ENCODE data around the gene ARPP21. TPM values are rescaled to one million over a fixed set of nuclear protein-coding genes. Genes with fewer than 3 reads are reported as not detected.

Gene ARPP21
- total and polyA plus RNA-seq, 8 donors = 0.26 to 0.31 TPM; not detected in 6

GRCh38 chr3:35663471-35663870, 24.1 kb downstream of the ARPP21 start:
- no peak overlapping the region for H3K4me3 ChIP-seq
- TF ChIP-seq CTCF (IDR thresholded peaks at IDR 0.05) = no peak
- 61 to 72% methylated on average over 10 of the region's 10 CpGs for WGBS, 2 donors
- DNase-seq (no peak), FAIRE-seq (no peak), ATAC-seq (no peak)
- intact Hi-C loops (cut with DNase I) = no loop called here
- H3K27ac ChIP-seq = no peak overlapping the region
- H3K4me1 ChIP-seq = no peaks in the 10 kb centered on the region
- no peaks in the 10 kb centered on the region for H3K9me3 ChIP-seq
- no peaks in the 10 kb centered on the region for H3K27me3 ChIP-seq
- H3K36me3 ChIP-seq = no peaks in the 10 kb centered on the region

GRCh38 chr3:35664460-35664919, 25.2 kb downstream of the ARPP21 start:
- DNase-seq (peak; percentile 6 to 65 (median 45)), FAIRE-seq (no peak), ATAC-seq (peak in 3 of 4 donors; percentile 45 to 56 (median 55))
- Histone ChIP-seq H3K36me3 (no peaks in the 10 kb centered on the region), H3K27ac (no peak overlapping the region), H3K4me3 (no peak overlapping the region), H3K9me3 (no peaks in the 10 kb centered on the region), H3K4me1 (no peaks in the 10 kb centered on the region), H3K27me3 (no peaks in the 10 kb centered on the region)
- intact Hi-C loops (cut with DNase I) = no loop called here
- no peak for TF ChIP-seq CTCF (IDR thresholded peaks at IDR 0.05)
- 23 to 27% methylated on average over 14 of the region's 14 CpGs for WGBS, 2 donors

- FAIRE-seq = no peak
- intact Hi-C loops (cut with DNase I) = no loop called here
These were observed 26.2 kb downstream of the ARPP21 start for GRCh38 chr3:35665390-35666055.

GRCh38 chr3:35666888-35667287, 27.6 kb downstream of the ARPP21 start:
- no peaks in the 10 kb centered on the region for H3K27me3 ChIP-seq
- no peaks in the 10 kb centered on the region for H3K9me3 ChIP-seq
- no peak for TF ChIP-seq CTCF (IDR thresholded peaks at IDR 0.05)
- no peak overlapping the region for H3K4me3 ChIP-seq
- H3K4me1 ChIP-seq = no peaks in the 10 kb centered on the region
- ATAC-seq = no peak
- H3K36me3 ChIP-seq = no peaks in the 10 kb centered on the region
- FAIRE-seq = peak; percentile 29
- intact Hi-C loops (cut with DNase I) = no loop called here
- no peak overlapping the region for H3K27ac ChIP-seq
- no peak for DNase-seq
- WGBS, 2 donors = 82 to 83% methylated on average over 1 of the region's 1 CpG

More at GRCh38 chr3:35665390-35666055, 26.2 kb downstream of the ARPP21 start:
- TF ChIP-seq CTCF (IDR thresholded peaks at IDR 0.05) = no peak
- H3K4me3 ChIP-seq = no peak overlapping the region
- H3K36me3 ChIP-seq = no peaks in the 10 kb centered on the region
- ATAC-seq (no peak), DNase-seq (no peak)
- H3K4me1 ChIP-seq = no peaks in the 10 kb centered on the region
- WGBS, 2 donors = 73 to 74% methylated on average over 3 of the region's 3 CpGs
- H3K27me3 ChIP-seq = no peaks in the 10 kb centered on the region
- H3K9me3 ChIP-seq = no peaks in the 10 kb centered on the region
- no peak overlapping the region for H3K27ac ChIP-seq

GRCh38 chr3:35670408-35670965, 31.2 kb downstream of the ARPP21 start:
- ATAC-seq (no peak), FAIRE-seq (no peak), DNase-seq (no peak)
- Histone ChIP-seq H3K4me3 (no peak overlapping the region), H3K36me3 (no peaks in the 10 kb centered on the region), H3K9me3 (no peaks in the 10 kb centered on the region), H3K27me3 (no peaks in the 10 kb centered on the region), H3K27ac (no peak overlapping the region), H3K4me1 (no peaks in the 10 kb centered on the region)
- intact Hi-C loops (cut with DNase I) = no loop called here
- WGBS, 2 donors = 56 to 77% methylated on average over 9 of the region's 9 CpGs
- no peak for TF ChIP-seq CTCF (IDR thresholded peaks at IDR 0.05)
